ENCODE data around the gene ADIRF.
"Not testable (repeated sequence)": the region's sequence is repeated elsewhere in the genome, so short reads cannot be mapped to it uniquely, and the experiment has no call there.

ADIRF gene

GRCh38 chr10:86946213-86947155 lies 21.8 kb upstream of the ADIRF start:
- DNase-seq (ENCODE audit: low spot score) = no peak

GRCh38 chr10:86947806-86948205 lies 20.5 kb upstream of the ADIRF start:
- DNase-seq (ENCODE audit: low spot score) = not testable (repeated sequence)

GRCh38 chr10:86950349-86950748 lies 17.9 kb upstream of the ADIRF start:
- DNase-seq (ENCODE audit: low spot score) = no peak

GRCh38 chr10:86951184-86951761 lies 17.0 kb upstream of the ADIRF start:
- DNase-seq (ENCODE audit: low spot score) = no peak

GRCh38 chr10:86952106-86952505 lies 16.2 kb upstream of the ADIRF start:
- no peak for DNase-seq (ENCODE audit: low spot score)

- DNase-seq (ENCODE audit: low spot score) = not testable (repeated sequence)
These were observed 15.6 kb upstream of the ADIRF start for GRCh38 chr10:86952697-86953096.

GRCh38 chr10:86953747-86954680 lies 14.3 kb upstream of the ADIRF start:
- DNase-seq (ENCODE audit: low spot score) = no peak

GRCh38 chr10:86954681-86955500 lies 13.4 kb upstream of the ADIRF start:
- DNase-seq (ENCODE audit: low spot score) = no peak

GRCh38 chr10:86955501-86956194 lies 12.6 kb upstream of the ADIRF start:
- DNase-seq (ENCODE audit: low spot score) = no peak

GRCh38 chr10:86956195-86956847 lies 12.0 kb upstream of the ADIRF start:
- no peak for DNase-seq (ENCODE audit: low spot score)

- DNase-seq (ENCODE audit: low spot score) = no peak
These were observed 11.3 kb upstream of the ADIRF start for GRCh38 chr10:86956848-86957448.

- no peak for DNase-seq (ENCODE audit: low spot score)
These were observed 10.7 kb upstream of the ADIRF start, which contains the start of gene MMRN2 for GRCh38 chr10:86957471-86958115. Gene MMRN2, minus strand, starts transcription at chr10:86957615. Its CDS starts 74 bp downstream, at chr10:86957541.

GRCh38 chr10:86958116-86958900 lies 10.0 kb upstream of the ADIRF start, which contains the start of gene SNCG:
Gene SNCG, plus strand, starts transcription at chr10:86958599. Its CDS starts 99 bp downstream, at chr10:86958698.
- no peak for DNase-seq (ENCODE audit: low spot score)

GRCh38 chr10:86958901-86959736 lies 9.2 kb upstream of the ADIRF start:
- DNase-seq (ENCODE audit: low spot score) = no peak

- DNase-seq (ENCODE audit: low spot score) = no peak
These were observed 8.6 kb upstream of the ADIRF start for GRCh38 chr10:86959737-86960002.

GRCh38 chr10:86960003-86960862 lies 8.0 kb upstream of the ADIRF start:
- peak; percentile 87 for DNase-seq (ENCODE audit: low spot score)
